ENCODE results near the gene IL17REL.
"Not testable (repeated sequence)": the region's sequence is repeated elsewhere in the genome, so short reads cannot be mapped to it uniquely, and the experiment has no call there.

The IL17REL gene

DNA sequence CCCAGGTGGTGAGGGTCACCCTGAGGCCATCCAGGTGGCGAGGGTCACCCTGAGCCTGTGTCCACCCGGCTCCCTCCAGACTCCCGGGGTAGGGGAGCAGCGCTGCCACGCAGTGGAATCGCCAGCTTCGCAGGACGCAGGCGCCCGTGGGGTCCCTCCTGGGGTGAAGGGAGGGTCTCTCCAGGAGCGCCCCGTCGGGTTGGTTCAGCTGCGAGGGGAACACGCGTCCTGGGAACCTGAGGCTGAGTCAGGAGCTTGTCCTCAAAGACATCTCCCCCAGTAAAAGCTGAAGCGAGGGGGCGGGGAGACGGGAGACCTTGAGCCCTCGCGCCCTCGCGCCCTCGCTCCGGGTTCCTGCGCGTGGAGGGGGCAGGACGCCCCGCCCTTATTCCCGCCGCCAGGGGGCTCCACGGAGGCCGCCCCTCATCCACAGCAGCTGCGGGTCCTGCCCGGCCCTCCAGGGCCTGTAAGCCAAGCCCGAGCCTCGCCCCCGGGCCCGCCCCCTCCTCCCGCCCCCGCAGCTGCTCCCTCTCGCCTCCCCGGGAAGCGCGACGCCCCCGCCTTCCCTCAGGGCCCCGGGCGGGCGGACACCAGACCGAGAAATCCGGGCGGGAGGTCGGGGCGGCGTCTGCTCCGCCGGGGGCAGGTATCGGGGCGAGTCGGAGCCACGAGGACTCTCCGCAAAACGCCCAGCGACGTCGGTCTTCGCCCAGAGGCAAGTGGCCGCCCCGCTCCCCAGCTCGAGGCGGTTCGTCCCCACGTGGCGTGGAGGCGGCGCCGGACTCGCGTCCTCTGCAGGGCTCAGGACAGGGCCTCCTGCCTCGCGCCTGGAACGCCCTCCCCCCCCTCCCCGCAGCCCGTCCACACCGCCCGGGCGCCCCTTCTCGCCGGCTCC lies 29.2 kb downstream of the IL17REL start:
- DNase-seq, result no peak

DNA sequence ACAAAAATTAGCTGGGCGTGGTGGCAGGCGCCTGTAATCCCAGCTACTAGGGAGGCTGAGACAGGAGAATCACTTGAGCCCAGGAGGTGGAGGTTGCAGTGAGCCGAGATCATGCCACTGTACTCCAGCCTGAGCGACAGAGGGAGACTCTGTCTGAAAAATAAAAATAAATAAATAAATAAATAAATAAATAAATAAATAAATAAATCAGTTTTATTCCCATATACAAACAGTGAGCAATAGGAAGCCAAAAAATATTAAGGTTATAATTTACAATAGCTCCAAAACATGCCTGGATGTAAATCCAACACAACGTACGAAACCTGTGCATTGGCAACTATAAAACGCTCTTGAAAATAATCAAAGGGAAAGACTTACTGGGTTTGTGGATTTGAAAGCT lies 30.8 kb downstream of the IL17REL start:
- DNase-seq, result not testable (repeated sequence)

DNA sequence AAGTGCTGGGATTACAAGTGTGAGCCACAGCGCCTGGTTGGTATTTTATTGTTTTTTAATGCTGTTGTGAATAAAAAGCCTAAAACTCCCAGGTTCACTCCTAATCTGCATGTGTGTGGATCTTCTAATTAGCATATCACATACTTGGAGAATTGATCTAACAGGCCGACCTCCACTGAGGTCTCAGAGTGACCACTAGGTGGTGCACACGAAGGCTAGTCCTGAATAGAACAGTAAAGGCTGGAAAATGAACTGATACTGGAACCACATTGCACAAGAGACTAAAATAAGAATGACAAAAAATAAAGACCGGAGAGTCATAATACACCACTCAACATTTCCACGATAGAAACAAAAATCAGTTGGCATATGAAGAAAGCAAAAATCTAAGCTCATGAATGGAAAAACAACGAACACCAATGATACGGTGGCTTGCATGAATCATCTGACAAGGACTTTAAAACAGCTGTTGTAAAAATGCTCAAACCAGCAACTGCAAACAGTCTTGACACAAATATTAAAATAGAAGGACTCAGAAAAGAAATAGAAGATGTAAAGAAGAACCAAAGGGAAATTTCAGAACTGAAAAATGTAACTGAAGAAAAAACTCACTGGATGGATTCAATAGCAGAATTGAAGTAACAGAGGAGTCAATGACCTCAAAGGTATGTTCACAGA lies 32.8 kb downstream of the IL17REL start:
- DNase-seq, result no peak

DNA sequence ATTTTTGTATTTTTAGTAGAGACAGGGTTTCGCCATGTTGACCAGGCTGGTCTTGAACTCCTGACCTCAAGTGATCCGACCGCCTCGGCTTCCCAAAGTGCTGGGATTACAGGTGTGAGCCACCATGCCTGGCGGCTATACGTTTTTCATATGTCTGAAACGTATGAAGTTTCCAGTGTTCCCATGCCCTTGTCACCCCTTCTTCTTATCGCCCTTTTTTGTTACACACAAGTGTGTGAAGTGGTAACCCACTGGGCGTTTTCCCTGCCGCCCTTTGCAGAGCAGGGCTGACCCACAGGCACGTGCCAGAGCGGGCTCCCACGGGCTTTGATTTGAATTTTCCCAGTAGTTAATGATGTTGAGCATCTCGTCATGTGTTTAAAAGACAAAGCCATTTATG lies 35.0 kb downstream of the IL17REL start:
- DNase-seq, result no peak

GRCh38 chr22:49976439-49977175 lies 36.0 kb downstream of the IL17REL start:
- DNase-seq, result no peak

DNA sequence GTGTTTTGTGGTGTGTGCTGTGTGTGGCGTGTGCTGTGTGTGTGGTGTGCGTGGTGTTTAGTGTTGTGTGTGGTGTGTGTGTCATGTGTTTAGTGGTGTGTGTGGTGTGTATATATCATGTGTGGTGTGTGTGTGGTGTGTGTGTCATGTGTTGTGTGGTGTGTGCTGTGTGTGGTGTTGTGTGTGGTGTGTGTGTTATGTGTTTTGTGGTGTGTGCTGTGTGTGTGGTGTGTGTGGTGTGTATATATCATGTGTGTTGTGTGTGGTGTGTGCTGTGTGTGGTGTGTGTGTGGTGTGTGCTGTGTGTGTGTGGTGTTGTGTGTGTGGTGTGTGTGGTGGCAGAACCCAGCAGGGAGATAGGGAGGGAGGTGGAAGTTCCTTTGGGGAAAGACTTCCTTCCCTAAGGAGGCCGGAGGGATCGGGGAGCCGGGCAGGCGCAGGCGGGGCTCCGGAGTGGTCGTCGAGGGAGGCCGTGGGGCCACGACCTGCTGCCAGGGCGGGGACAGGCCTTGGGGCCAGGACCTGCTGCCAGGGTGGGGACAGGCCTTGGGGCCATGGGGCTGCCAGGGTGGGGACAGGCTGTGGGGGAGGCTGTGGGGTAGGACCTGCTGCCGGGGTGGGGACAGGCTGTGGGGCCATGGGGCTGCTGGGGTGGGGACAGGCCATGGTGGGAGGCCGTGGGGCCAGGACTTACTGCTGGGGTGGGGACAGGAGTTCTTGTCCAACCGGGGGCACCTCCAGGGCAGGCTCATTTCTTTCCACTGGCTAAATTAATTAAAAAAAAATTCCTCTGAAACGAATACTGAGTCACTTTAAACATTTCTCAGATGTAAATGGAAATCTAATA lies 36.8 kb downstream of the IL17REL start:
- DNase-seq, result no peak

- DNase-seq, result no peak
Measured at GRCh38 chr22:49973018-49973961, 39.3 kb downstream of the IL17REL start.

DNA sequence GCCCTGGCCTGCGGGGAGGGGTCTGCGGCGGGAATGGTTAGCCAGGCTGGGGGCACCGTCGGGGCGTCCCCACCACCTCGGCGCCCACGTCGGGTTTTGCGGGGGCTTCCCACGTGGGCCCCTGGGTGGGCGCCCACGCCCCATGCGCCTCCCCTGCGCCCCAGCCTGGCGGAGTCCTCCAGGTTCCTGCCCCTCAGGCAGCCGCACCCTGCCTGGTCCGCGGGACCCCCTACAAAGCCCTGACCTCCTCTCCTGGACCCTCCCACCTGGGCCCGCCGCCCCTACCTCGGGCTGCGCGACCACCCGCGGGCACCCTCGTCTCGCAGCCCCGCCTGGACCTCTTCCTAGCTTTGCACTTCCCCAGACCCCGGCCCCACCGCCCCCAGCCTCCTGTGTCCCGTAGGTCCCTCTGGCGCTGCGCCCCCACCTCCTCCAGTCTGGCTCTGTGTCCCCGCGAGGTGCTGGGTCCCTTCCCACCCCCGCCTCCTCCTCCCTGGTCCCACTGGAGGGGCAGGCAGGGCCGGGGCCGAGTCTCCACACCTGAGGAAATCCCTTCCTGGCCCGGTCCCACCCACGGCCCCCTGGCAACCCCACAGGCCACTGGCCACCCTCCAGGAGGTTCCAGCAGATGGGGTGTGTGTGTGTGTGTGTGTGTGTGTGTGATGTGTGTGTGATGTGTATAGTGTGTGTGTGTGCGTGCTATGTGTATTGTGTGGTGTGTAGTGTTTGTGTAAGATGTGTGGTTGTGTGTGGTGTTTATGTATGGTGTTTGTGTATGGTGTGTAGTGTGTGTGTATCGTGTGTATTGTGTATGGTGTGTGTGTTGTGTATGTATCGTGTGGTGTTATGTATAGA lies 40.2 kb downstream of the IL17REL start:
- DNase-seq, result no peak

DNA sequence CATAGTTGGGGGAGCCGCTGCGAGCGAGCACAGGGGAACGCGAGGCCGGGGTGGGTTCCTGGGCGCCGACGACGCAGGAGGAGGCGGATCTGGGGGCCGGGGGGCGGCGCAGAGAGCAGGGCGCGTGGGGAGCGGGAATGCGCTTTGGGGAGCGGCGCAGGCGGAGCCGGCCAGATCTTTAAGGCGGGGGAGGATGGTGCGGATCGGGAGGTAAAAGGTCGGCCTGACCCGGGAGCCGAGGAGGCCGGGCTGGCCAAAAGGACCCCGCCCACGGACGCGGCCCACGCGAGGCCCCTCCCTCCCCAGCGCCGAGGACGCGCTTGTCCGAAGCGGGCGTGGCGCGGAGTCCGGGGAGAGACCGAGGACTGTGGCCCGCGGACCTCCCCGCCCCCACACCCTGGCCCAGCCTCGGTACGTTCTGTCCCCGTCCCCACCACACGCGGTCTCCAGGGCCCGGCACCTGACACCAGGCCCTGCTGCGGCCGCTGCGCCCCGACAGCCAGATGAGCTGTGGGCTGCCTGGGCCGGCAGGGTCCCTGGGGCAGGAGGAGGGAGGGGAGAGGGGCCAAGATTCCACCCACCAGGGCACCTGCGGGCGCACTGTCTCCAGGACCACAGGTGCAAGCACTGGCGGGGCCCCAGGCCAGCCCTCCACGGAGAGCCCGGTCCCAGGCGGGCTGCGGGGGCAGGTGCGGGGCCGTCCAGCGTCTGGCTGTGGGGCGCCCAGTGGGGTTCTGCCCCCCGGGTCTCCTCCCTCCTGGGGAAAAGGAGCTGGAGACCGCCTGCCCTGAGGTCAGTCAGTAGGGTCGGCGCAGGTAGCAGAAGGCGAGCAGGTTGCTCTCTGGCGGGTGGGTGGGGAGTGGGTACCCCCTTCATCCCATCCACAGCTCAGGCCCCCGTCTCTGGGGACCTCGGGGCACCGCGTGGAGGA lies 41.1 kb downstream of the IL17REL start:
- no peak for DNase-seq

DNA sequence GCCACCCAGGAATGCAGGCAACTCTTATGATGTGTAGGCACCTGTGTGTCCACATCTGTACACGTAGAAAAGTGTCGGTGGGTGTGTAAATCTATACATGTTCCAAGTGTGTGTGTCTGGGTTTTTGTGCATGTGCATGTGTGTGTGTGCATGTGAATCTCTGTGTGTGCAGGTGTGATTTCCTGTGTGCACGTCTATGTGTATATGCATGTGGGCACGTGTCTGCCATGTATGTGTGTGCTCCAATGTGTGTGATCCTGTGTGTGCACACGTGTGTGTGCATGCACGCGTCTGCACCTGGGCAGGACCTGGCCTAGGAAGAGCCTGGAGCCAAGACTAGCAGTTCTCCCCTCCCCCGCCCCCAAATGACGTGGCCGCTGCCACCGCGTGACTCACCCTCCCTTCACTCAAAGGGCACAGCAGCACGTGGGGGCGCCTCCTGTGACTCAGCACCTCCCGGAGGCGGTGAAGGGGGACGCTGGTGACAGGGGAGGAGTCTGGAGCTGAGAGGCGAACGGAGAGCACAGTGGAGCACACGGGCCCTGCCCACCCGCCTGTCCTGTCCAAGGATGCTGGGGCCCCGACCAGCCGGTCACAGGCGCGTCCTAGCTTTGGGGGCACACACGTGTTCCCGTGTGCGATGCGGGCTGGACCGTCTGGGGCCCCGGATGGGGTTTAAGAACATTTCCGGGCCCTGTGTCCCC lies 41.9 kb downstream of the IL17REL start:
- peak; percentile 93 for DNase-seq

GRCh38 chr22:49969751-49970527 lies 42.6 kb downstream of the IL17REL start:
- DNase-seq, result no peak

GRCh38 chr22:49968831-49969661 lies 43.5 kb downstream of the IL17REL start:
- DNase-seq, result no peak

DNA sequence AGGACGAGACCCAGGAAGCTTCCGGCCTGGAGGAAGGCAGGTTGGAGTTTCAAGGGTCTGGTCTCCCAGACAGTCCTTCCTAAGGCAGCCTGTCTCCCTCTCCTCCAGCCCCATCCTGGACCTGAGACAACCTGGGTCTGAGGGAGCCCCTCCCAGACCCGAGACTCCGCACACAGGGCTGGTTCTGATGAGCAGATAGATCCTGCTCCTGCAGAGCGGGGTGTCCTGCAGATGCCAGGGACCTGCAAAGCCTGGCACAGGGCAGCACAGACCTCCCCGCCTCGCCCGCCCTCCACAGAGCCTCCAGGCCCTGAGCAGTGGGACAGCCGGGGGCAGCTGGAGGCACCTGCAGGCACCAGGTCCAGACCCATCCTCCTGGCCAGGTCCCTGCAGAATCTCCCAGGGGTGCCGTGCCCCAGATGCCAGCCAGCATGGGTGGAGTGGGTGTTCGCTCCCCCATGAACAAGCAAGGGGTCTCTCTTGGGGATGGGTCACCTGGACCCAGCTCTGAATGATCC lies 44.2 kb downstream of the IL17REL start:
- no peak for DNase-seq

GRCh38 chr22:49967706-49968208 lies 44.8 kb downstream of the IL17REL start:
- no peak for DNase-seq

DNA sequence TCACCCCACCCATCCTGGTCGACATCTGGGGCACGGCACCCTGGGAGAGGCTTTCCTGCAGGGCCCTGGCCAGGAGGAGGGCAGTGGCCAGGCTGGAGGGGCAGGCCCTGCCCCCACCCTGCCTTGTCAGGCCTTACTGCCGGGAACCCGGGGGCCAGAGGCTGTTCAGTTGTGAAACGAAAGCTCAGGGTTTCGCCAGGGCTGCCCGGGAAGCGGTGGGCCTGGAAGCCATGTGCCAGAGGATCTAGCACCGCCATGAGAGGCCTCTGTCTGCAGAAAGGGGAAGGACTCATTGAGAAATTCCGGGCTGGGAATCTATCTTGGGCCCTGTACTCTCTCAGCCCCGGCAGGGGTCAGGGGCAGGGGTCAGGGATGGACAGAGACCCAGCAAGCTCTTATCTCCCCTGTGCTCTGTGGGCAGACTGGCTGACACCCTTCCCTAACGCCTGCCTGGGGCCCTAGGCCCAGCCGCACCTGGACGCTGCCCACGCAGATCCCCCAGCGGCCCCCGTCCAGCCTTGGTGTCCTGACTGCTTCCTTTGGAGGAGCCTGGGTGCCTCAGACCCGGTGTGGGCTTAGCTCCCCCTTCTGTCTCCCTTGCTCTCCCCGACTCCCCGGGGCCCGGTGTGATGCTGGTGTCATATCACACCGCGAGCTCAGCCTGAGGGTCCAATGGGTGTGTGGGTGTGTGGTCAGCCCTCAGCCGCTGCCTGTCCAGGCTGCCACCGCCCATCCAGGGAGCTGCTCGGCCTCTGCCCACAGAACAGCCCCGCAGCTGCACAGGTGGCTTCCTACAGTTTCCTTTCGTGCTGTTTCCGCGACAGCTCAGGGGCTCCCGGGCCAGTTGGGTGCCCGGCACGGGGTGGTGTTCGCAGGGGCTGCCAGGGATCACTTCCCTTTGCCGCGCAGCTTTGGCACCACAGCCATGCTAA lies 45.5 kb downstream of the IL17REL start:
- no peak for DNase-seq
